ENCODE data around the gene CABLES2.

The CABLES2 gene

DNA sequence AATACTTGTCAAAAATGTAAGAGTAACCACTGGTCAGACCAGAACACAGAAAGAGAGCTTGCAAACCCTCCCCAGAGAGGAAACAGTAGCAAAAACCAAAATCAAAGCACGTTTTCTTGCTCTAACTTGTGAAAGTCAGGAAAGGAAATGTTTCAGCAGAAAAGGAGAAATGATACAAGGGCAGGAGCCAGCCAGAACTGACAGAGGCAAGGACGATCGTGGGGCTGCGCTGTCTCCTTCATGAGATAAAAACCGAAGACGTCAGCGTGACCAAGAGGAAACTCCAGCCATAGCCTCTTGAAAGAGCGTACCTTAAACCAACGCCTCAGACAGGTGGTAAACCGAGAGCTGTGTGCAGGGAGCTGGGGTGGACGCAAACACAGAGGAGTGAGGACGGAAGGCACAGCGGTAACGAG lies 67.4 kb downstream of the CABLES2 start:
- TF ChIP-seq, protein P1, sequence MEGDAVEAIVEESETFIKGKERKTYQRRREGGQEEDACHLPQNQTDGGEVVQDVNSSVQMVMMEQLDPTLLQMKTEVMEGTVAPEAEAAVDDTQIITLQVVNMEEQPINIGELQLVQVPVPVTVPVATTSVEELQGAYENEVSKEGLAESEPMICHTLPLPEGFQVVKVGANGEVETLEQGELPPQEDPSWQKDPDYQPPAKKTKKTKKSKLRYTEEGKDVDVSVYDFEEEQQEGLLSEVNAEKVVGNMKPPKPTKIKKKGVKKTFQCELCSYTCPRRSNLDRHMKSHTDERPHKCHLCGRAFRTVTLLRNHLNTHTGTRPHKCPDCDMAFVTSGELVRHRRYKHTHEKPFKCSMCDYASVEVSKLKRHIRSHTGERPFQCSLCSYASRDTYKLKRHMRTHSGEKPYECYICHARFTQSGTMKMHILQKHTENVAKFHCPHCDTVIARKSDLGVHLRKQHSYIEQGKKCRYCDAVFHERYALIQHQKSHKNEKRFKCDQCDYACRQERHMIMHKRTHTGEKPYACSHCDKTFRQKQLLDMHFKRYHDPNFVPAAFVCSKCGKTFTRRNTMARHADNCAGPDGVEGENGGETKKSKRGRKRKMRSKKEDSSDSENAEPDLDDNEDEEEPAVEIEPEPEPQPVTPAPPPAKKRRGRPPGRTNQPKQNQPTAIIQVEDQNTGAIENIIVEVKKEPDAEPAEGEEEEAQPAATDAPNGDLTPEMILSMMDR (IDR thresholded peaks at IDR 0.05; ENCODE audit: low read length, missing control alignments), result no peak
- no peak for DNase-seq (ENCODE audit: low read depth)
- H3K4me3 ChIP-seq (replicated peaks; ENCODE audit: low read depth, low read length), result no peak overlapping the region

Data from fibroblast of pulmonary artery (primary cell).